HG03571 (cell line): Measurements from ENCODE around the gene GRIN2C.

Experiments
- ATAC-seq: cut with Tn5 transposase; IDR thresholded peaks from one replicate; pipeline ENCODE4 v1.9.1; 2021; ENCODE audit not compliant: unreplicated experiment

GRIN2C gene

DNA sequence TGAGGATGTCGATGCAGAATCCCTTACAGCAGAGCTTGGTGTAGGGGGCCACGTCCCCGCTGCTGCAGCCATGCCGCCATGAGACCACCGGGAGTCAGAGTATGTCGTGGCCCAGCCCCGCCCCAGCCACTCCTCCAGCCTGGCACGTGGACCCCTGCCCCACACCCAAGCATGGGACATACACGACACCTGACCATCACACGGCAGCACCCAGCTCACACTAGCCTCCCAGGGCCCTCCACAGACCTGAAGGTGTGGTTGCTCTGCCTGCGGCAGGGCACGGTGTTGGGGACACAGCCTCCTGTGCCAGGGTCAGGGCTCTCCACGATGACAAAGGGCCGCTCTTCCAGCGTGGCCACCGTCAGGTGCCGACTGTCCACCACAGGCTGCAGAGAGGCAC, 9.4 kb downstream of the GRIN2C start:
- no peak for ATAC-seq

DNA sequence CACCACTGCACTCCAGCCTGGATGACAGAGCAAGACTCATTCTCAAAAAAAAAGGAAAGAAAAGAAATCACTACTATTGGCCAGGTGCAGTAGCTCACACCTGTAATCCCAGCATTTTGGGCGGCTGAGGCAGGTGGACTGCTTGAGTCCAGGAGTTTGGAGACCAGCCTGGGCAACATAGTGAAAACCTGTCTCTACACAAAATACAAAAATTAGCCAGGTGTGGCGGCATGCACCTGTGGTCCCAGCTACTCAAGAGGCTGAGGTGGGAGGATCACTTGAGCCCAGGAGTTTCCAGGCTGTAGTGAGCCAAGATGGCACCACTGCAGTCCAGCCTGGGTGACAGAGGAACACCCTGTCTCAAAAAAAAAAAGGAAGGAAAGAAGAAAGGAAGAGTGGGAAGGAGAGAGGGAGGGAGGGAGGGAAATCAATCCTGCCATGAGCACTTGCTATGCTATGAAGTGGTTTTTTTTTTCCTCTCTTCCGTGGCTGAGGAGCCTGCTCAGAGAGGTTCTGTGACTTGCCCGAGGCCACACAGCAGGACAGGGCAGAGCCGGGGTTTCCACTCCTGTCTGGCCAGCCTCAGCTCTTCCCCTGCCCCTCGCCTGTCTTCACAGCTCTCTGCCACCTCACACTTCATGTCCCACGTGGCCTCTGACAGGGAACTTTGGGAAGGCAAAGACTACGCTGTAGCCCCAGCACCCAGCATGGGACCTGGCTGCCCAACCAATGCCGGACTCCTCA, 10.9 kb downstream of the GRIN2C start:
- no peak for ATAC-seq

DNA sequence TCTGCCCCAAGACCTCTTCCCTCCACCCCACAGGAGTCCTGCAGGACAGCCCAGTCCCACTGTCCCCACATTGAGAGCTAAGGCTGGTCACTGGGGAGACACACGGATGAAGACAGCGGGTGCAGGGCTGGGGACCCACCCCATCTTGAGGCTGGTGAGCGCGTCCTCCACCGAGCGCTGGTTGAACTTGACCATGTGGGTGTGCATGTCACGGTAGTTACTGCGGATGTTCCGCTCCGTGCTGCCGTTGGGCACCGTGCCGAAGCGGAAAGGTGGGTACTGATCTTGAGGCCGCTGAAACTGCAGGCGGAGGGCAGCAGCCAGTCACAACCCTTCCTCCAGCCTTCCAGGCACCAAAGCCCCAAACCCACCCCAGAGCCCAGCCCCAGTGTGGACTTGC, 13.1 kb downstream of the GRIN2C start:
- no peak for ATAC-seq

DNA sequence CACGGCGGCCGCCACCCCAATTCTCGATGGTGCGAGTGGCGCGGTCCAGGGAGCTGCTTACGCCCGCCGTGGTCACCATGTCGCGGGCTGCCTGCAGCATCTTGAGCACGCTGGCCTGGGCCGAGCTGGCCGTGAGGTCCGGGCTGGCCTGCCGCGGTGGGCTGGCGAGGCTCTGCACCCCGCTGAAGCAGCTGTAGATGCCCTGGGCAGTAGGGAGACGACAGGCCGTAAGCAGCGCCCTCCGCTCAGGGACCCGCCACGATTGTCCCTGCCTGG, 16.4 kb downstream of the GRIN2C start:
- ATAC-seq: no peak

GRCh38 chr17:74842599-74843351, 16.9 kb downstream of the GRIN2C start:
- no peak for ATAC-seq

DNA sequence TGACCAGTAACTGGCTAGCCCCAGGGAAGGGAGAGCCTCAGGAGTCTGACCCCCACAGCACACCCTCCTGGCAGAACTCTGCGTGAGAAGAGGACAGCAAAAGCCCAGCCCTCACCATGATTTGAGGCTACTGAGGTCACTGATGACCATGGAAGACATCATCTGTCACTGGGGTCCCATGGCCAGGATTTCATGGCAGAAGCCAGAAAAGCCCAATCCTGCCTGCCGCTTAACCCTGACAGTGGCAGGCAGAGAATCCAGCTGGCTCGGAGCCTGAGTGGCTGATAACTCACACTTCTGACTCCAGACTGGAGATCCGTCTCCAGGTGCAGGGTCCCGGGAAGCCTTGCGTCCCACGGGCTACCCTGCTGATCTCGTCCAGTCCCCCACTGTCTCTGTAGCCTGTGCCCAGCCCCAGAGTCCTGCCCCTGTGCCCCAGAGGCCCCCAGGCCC, 17.5 kb downstream of the GRIN2C start:
- ATAC-seq: no peak

DNA sequence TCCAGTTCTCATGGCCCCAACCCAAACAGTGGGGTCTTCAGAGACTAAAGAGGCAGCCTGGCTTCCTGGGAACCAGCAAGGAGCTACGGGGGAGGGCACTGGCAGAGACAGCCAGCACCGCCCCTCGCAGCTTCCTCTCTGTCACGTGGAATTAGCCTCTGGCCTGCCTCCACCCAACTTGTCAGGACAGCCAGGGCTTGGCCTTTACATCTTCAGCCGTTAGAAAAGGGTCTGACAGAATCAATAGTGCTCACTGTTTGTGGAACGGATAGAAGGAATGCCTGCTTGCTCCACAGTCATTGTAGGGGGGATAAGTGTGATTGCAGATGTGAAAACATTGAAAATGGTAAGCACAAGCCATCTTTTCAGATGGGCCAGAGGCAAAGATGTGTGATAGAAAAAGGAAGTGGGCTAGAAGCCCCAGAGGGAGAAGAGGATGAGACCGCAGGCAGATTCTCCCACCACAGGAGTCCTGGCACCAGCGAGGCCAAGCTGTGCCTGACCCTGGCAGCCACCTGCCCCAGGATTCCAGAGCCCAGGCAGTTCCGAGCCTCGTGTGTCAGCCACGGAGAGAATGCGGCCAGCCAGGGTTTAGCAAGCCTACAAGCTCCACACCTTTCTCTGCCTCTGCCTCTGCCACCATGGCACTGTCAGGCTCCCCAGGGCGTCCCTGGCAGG, 18.6 kb downstream of the GRIN2C start:
- ATAC-seq: no peak

GRCh38 chr17:74839990-74840852, 19.5 kb downstream of the GRIN2C start:
- ATAC-seq: no peak

DNA sequence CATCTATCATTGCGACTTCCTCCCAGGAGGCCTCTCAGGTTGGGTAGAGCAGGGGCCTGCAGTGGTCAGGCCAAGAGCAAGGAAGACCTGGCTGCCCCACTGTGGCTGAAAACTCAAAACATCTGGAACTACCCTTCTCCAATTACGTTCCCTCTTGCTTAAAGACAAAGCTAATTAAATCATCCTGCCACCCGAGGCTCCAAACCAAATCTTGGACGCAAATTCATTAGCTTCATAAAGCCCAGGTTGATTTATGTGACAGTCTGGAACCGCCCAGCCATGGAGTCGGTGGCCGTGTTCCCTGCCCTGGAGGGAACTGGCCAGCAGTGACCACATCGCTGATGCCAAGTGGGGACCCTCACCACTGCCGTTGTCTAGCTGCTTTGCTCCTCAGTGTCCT, 21.4 kb downstream of the GRIN2C start:
- no peak for ATAC-seq

- no peak for ATAC-seq
Measured at GRCh38 chr17:74836691-74837467, 22.8 kb downstream of the GRIN2C start.

GRCh38 chr17:74836191-74836590, 23.5 kb downstream of the GRIN2C start:
- no peak for ATAC-seq

DNA sequence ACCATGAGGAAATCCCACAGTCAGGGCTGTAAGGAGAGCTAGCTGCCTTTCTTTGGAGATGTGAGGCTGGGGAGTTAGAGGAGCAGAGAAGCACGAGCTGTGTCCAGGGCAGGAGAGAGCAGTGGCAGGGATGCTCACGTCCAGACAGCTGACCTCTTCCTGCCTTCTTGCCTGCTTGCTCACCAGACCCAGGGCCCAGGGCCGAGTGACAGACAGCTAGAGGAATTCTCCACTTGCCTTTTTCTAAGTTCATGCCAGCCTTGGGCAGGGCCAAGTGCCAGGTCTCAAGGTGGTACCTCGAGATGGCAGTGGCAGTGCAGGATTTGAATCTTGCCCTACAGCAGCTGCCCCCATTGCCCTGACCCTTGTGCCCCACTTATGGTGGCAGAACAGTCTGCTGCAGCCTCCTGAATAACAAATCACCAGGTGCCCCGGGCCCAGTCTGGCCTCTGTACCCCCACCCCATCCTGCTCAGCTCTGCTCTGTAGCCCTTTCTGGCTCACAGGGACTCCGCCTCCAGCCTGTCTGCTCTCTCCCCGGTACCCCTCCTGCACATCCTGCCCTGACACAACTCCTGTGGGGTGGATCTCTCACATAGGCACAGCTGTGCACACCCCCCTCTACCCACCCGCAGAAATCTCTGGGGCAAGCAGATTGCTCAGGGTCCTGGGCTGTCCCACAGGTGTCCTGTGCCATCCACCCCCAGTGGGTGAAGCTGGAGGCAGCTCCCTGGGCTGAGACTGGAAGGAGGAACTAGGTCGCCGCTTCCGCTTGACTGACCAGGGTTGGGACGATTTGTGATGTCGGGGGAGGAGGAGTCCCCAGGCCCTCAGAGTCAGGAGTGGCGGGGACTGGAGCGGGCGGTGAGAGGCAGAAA, 25.9 kb downstream of the GRIN2C start:
- no peak for ATAC-seq

- no peak for ATAC-seq
Measured at GRCh38 chr17:74832421-74832820, 27.3 kb downstream of the GRIN2C start.

DNA sequence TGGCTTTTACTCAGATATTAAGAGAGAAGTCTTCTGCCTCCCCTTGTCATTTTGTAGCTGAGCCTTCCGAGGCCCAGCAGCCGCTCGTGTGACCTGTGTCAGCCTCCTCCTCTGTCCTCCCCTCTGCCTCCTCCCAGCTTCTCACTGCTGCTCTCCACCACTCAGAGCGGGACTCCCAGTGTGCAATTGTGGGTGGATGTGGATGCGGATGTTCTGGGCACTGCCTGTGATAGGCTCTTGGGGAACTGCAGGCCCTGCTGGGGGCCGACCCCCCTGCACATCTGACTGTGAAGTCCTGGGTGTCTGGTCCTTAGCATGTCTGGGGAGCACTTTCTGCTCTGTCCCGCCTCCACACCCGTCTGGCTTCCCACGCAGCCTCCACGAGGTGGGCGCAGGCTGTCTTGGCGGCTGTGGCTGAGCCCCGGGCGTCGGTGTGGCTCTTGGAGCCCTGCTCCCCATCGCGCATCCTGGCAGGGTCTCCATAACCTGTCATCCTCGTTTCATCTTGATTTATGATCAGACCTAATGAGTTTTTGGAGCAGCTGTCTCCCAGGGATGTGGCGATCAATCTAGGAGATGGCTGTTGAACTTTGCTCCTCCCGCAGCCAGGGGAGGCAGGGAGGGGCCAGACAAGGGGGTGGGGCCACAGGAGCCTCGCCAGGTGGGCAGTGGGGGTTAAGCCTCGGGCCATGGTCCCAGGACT, 28.1 kb downstream of the GRIN2C start:
- no peak for ATAC-seq

GRCh38 chr17:74830861-74831260, 28.8 kb downstream of the GRIN2C start:
- ATAC-seq: no peak

- ATAC-seq: no peak
Measured at GRCh38 chr17:74827800-74828199, 31.9 kb downstream of the GRIN2C start.

DNA sequence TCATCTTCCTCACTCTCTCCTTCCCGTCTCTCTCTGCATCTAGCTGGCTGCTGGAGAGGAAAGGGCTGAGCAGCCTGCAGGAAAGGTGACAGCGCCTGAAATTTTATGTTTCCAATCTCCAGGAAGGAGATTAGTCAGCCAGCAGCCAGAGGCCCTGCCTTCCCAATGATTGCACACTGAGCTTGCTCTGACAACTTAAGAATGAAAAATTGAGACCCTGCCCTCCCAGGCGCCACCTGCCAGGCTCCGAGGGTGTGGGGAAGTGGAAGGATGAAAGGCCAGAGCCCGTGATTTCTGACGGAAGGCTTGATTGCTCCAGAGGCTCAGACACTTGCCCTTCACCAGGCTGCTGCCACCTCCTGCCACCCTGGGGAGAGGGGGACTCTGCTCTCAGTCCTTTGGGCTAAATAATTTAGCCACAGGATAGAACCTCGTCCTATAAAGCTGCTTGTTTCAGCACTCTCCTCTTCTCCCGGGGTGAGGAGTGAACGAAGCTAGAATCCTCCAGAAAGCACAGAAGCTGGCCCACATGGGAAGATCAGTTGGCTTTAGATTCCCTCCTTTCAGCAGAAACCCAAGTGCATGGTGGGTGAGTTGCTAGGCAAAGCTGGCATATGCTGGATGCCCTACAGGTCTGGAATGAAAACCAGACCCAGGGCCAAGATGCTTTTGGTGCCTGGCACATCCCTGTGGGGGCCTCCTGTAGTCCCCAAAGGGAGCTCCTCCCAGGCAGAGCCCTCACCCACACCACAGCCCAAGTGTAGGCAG, 33.5 kb downstream of the GRIN2C start:
- no peak for ATAC-seq

DNA sequence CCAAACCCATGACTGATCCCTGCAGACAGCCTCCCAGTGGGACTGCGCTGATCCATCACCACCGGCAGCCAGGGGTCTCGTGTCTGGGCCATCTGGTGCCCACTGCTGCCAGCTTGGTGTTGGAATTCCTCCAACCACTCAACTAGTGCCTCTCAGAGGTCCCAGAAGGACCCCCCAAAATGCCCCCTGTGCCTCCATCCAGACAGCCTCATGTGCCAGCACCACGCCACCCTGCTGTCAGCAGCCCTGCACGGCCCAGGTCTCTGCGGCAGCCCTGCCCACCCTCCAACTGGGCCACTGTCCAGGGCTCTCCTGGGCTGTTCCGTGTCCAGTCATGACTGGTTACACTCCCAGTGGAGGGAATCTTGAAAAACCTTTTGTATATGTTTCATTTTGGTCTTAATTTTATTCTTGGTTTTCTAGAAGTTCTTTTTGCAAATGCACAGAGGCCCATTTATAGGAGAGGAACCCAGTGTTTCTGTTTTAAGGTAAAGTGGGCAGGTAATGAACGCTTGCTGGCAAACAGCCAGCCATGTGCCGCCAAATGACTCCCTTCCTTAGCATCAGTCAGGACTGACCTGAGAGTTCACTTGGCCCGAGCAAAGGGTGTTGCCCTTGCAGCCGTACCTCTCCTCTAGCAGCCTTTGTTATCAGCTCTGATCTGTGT, 34.6 kb downstream of the GRIN2C start:
- ATAC-seq: no peak
